ENCODE data around the gene TMEM150C.
"Not testable (repeated sequence)": the region's sequence is repeated elsewhere in the genome, so short reads cannot be mapped to it uniquely, and the experiment has no call there.

The TMEM150C gene

GRCh38 chr4:82477469-82477868 is 84.3 kb downstream of the TMEM150C start:
- H3K4me3 ChIP-seq (ENCODE audit: extremely low read depth, insufficient read depth, low read length, poor library complexity, severe bottlenecking); H3K4me1 ChIP-seq (ENCODE audit: control insufficient read depth, insufficient read depth, low read length, poor library complexity, severe bottlenecking); H3K9me3 ChIP-seq (ENCODE audit: control insufficient read depth, low read length); H3K27ac ChIP-seq (ENCODE audit: low read depth, low read length, severe bottlenecking); H3K36me3 ChIP-seq (ENCODE audit: control insufficient read depth, insufficient read depth, low read length): not testable (repeated sequence)
- WGBS, 2 experiments (ENCODE audit: insufficient coverage in 2 of 2), result 93 to 96% methylated on average over 8 of the region's 9 CpGs

GRCh38 chr4:82475931-82476330 is 85.9 kb downstream of the TMEM150C start:
- not testable (repeated sequence) for H3K36me3 ChIP-seq (ENCODE audit: control insufficient read depth, insufficient read depth, low read length); H3K27ac ChIP-seq (ENCODE audit: low read depth, low read length, severe bottlenecking); H3K4me1 ChIP-seq (ENCODE audit: control insufficient read depth, insufficient read depth, low read length, poor library complexity, severe bottlenecking); H3K9me3 ChIP-seq (ENCODE audit: control insufficient read depth, low read length); H3K4me3 ChIP-seq (ENCODE audit: extremely low read depth, insufficient read depth, low read length, poor library complexity, severe bottlenecking)
- WGBS, 2 experiments (ENCODE audit: insufficient coverage in 2 of 2), result 88 to 96% methylated on average over 4 to 6 of the region's 7 CpGs

- WGBS, 2 experiments (ENCODE audit: insufficient coverage in 2 of 2), result 97 to 99% methylated on average over 11 to 12 of the region's 15 CpGs
- no peaks in the 10 kb centered on the region for H3K4me1 ChIP-seq (ENCODE audit: control insufficient read depth, insufficient read depth, low read length, poor library complexity, severe bottlenecking)
- H3K4me3 ChIP-seq (ENCODE audit: extremely low read depth, insufficient read depth, low read length, poor library complexity, severe bottlenecking), result no peak overlapping the region
- no peaks in the 10 kb centered on the region for H3K36me3 ChIP-seq (ENCODE audit: control insufficient read depth, insufficient read depth, low read length)
- no peaks in the 10 kb centered on the region for H3K9me3 ChIP-seq (ENCODE audit: control insufficient read depth, low read length)
- no peak overlapping the region for H3K27ac ChIP-seq (ENCODE audit: low read depth, low read length, severe bottlenecking)
Observed at GRCh38 chr4:82473621-82474164, 88.1 kb downstream of the TMEM150C start.

GRCh38 chr4:82473080-82473479 is 88.7 kb downstream of the TMEM150C start:
- not testable (repeated sequence) for H3K4me1 ChIP-seq (ENCODE audit: control insufficient read depth, insufficient read depth, low read length, poor library complexity, severe bottlenecking); H3K4me3 ChIP-seq (ENCODE audit: extremely low read depth, insufficient read depth, low read length, poor library complexity, severe bottlenecking); H3K36me3 ChIP-seq (ENCODE audit: control insufficient read depth, insufficient read depth, low read length); H3K9me3 ChIP-seq (ENCODE audit: control insufficient read depth, low read length); H3K27ac ChIP-seq (ENCODE audit: low read depth, low read length, severe bottlenecking)
- no CpG with 5 or more reads among the region's 5 CpGs for WGBS, 2 experiments (ENCODE audit: insufficient coverage in 2 of 2)

GRCh38 chr4:82469791-82470345 is 91.9 kb downstream of the TMEM150C start:
- H3K36me3 ChIP-seq (ENCODE audit: control insufficient read depth, insufficient read depth, low read length), result peaks cover 10% of the 10 kb centered on the region
- no peak overlapping the region for H3K27ac ChIP-seq (ENCODE audit: low read depth, low read length, severe bottlenecking)

GRCh38 chr4:82467471-82467870 is 94.3 kb downstream of the TMEM150C start:
- Histone ChIP-seq H3K9me3 (ENCODE audit: control insufficient read depth, low read length) (no peaks in the 10 kb centered on the region), H3K4me3 (ENCODE audit: extremely low read depth, insufficient read depth, low read length, poor library complexity, severe bottlenecking) (no peak overlapping the region), H3K4me1 (ENCODE audit: control insufficient read depth, insufficient read depth, low read length, poor library complexity, severe bottlenecking) (no peaks in the 10 kb centered on the region), H3K36me3 (ENCODE audit: control insufficient read depth, insufficient read depth, low read length) (peaks cover 20% of the 10 kb centered on the region), H3K27ac (ENCODE audit: low read depth, low read length, severe bottlenecking) (no peak overlapping the region)
- 0 to 67% methylated on average over 1 to 3 of the region's 3 CpGs for WGBS, 2 experiments (ENCODE audit: insufficient coverage in 2 of 2)

More at GRCh38 chr4:82469791-82470345, 91.9 kb downstream of the TMEM150C start:
- no peaks in the 10 kb centered on the region for H3K4me1 ChIP-seq (ENCODE audit: control insufficient read depth, insufficient read depth, low read length, poor library complexity, severe bottlenecking)
- H3K4me3 ChIP-seq (ENCODE audit: extremely low read depth, insufficient read depth, low read length, poor library complexity, severe bottlenecking), result no peak overlapping the region
- H3K9me3 ChIP-seq (ENCODE audit: control insufficient read depth, low read length), result no peaks in the 10 kb centered on the region
- 90% methylated on average over 1 of the region's 2 CpGs; no CpG with 5 or more reads in 1 of the 2 experiments for WGBS, 2 experiments (ENCODE audit: insufficient coverage in 2 of 2)

GRCh38 chr4:82463221-82463620 is 98.6 kb downstream of the TMEM150C start:
- H3K9me3 ChIP-seq (ENCODE audit: control insufficient read depth, low read length), result no peaks in the 10 kb centered on the region
- peaks cover 35% of the 10 kb centered on the region for H3K36me3 ChIP-seq (ENCODE audit: control insufficient read depth, insufficient read depth, low read length)
- no peaks in the 10 kb centered on the region for H3K4me1 ChIP-seq (ENCODE audit: control insufficient read depth, insufficient read depth, low read length, poor library complexity, severe bottlenecking)
- no peak overlapping the region for H3K4me3 ChIP-seq (ENCODE audit: extremely low read depth, insufficient read depth, low read length, poor library complexity, severe bottlenecking)
- no peak overlapping the region for H3K27ac ChIP-seq (ENCODE audit: low read depth, low read length, severe bottlenecking)
- 88% methylated on average over 1 of the region's 1 CpG for WGBS, 2 experiments (ENCODE audit: insufficient coverage in 2 of 2)

- Histone ChIP-seq H3K9me3 (ENCODE audit: control insufficient read depth, low read length) (no peaks in the 10 kb centered on the region), H3K4me3 (ENCODE audit: extremely low read depth, insufficient read depth, low read length, poor library complexity, severe bottlenecking) (no peak overlapping the region), H3K36me3 (ENCODE audit: control insufficient read depth, insufficient read depth, low read length) (peaks cover 36% of the 10 kb centered on the region), H3K4me1 (ENCODE audit: control insufficient read depth, insufficient read depth, low read length, poor library complexity, severe bottlenecking) (no peaks in the 10 kb centered on the region), H3K27ac (ENCODE audit: low read depth, low read length, severe bottlenecking) (no peak overlapping the region)
- no CpG with 5 or more reads among the region's 7 CpGs for WGBS, 2 experiments (ENCODE audit: insufficient coverage in 2 of 2)
Observed at GRCh38 chr4:82462415-82462831, 99.4 kb downstream of the TMEM150C start.

- Histone ChIP-seq H3K4me1 (ENCODE audit: control insufficient read depth, insufficient read depth, low read length, poor library complexity, severe bottlenecking) (no peaks in the 10 kb centered on the region), H3K4me3 (ENCODE audit: extremely low read depth, insufficient read depth, low read length, poor library complexity, severe bottlenecking) (no peak overlapping the region), H3K27ac (ENCODE audit: low read depth, low read length, severe bottlenecking) (no peak overlapping the region), H3K36me3 (ENCODE audit: control insufficient read depth, insufficient read depth, low read length) (peaks cover 40% of the 10 kb centered on the region), H3K9me3 (ENCODE audit: control insufficient read depth, low read length) (no peaks in the 10 kb centered on the region)
- 100% methylated on average over 2 of the region's 2 CpGs; no CpG with 5 or more reads in 1 of the 2 experiments for WGBS, 2 experiments (ENCODE audit: insufficient coverage in 2 of 2)
Observed at GRCh38 chr4:82461710-82462109, 100.1 kb downstream of the TMEM150C start.

GRCh38 chr4:82458729-82459128 is 103.1 kb downstream of the TMEM150C start:
- no peaks in the 10 kb centered on the region for H3K4me1 ChIP-seq (ENCODE audit: control insufficient read depth, insufficient read depth, low read length, poor library complexity, severe bottlenecking)
- peaks cover 57% of the 10 kb centered on the region for H3K36me3 ChIP-seq (ENCODE audit: control insufficient read depth, insufficient read depth, low read length)
- no peak overlapping the region for H3K27ac ChIP-seq (ENCODE audit: low read depth, low read length, severe bottlenecking)
- WGBS, 2 experiments (ENCODE audit: insufficient coverage in 2 of 2), result 92% methylated on average over 1 of the region's 2 CpGs; no CpG with 5 or more reads in 1 of the 2 experiments
- no peaks in the 10 kb centered on the region for H3K9me3 ChIP-seq (ENCODE audit: control insufficient read depth, low read length)
- H3K4me3 ChIP-seq (ENCODE audit: extremely low read depth, insufficient read depth, low read length, poor library complexity, severe bottlenecking), result no peak overlapping the region

GRCh38 chr4:82457266-82457665 is 104.5 kb downstream of the TMEM150C start:
- 92 to 95% methylated on average over 3 to 4 of the region's 7 CpGs for WGBS, 2 experiments (ENCODE audit: insufficient coverage in 2 of 2)
- Histone ChIP-seq H3K4me3 (ENCODE audit: extremely low read depth, insufficient read depth, low read length, poor library complexity, severe bottlenecking) (no peak overlapping the region), H3K36me3 (ENCODE audit: control insufficient read depth, insufficient read depth, low read length) (peaks cover 60% of the 10 kb centered on the region)

More at GRCh38 chr4:82457266-82457665, 104.5 kb downstream of the TMEM150C start:
- Histone ChIP-seq H3K4me1 (ENCODE audit: control insufficient read depth, insufficient read depth, low read length, poor library complexity, severe bottlenecking) (no peaks in the 10 kb centered on the region), H3K9me3 (ENCODE audit: control insufficient read depth, low read length) (no peaks in the 10 kb centered on the region), H3K27ac (ENCODE audit: low read depth, low read length, severe bottlenecking) (no peak overlapping the region)

All from mesodermal cell (in vitro differentiated cells).